Endometrium (tissue), 2 donors: ENCODE results near the gene TMEM132E.

Experiments
- FAIRE-seq: peaks from 2 replicates; lab custom pipeline; 2012; peaks lifted over from hg19 to GRCh38; lab: Jason Lieb, UNC
- donor health status: control.
- donor health status: control.

TMEM132E gene

GRCh38 chr17:34634551-34635160, 55.3 kb downstream of the TMEM132E start:
- FAIRE-seq, result no peak

- no peak for FAIRE-seq
Observed at GRCh38 chr17:34635876-34636275, 56.5 kb downstream of the TMEM132E start.

GRCh38 chr17:34637041-34637547, 57.7 kb downstream of the TMEM132E start:
- no peak for FAIRE-seq

GRCh38 chr17:34637548-34638525, 58.5 kb downstream of the TMEM132E start:
- FAIRE-seq, result no peak

- no peak for FAIRE-seq
Observed at GRCh38 chr17:34638526-34639260, 59.3 kb downstream of the TMEM132E start.

- no peak for FAIRE-seq
Observed at GRCh38 chr17:34639706-34640425, 60.5 kb downstream of the TMEM132E start.

GRCh38 chr17:34641368-34641767, 62.0 kb downstream of the TMEM132E start:
- no peak for FAIRE-seq

- FAIRE-seq, result no peak
Observed at GRCh38 chr17:34644941-34645550, 65.7 kb downstream of the TMEM132E start.

- FAIRE-seq, result no peak
Observed at GRCh38 chr17:34645594-34645993, 66.2 kb downstream of the TMEM132E start.

- FAIRE-seq, result no peak
Observed at GRCh38 chr17:34647511-34647910, 68.1 kb downstream of the TMEM132E start.

- no peak for FAIRE-seq
Observed at GRCh38 chr17:34650051-34650750, 70.8 kb downstream of the TMEM132E start.

GRCh38 chr17:34651402-34651811, 72.0 kb downstream of the TMEM132E start:
- no peak for FAIRE-seq

GRCh38 chr17:34652021-34652555, 72.7 kb downstream of the TMEM132E start:
- no peak for FAIRE-seq

- FAIRE-seq, result no peak
Observed at GRCh38 chr17:34653511-34653910, 74.1 kb downstream of the TMEM132E start.

GRCh38 chr17:34654276-34654880, 75.0 kb downstream of the TMEM132E start:
- FAIRE-seq, result no peak

- FAIRE-seq, result no peak
Observed at GRCh38 chr17:34654881-34655276, 75.5 kb downstream of the TMEM132E start.

GRCh38 chr17:34656801-34657200, 77.4 kb downstream of the TMEM132E start:
- FAIRE-seq, result no peak

GRCh38 chr17:34658811-34659560, 79.6 kb downstream of the TMEM132E start:
- no peak for FAIRE-seq

- FAIRE-seq, result no peak
Observed at GRCh38 chr17:34663714-34664113, 84.3 kb downstream of the TMEM132E start.
